Measurements from ENCODE around the gene CSF1.

- TF ChIP-seq CTCF (conservative IDR thresholded peaks at IDR 0.05) = no peak
- no peak for TF ChIP-seq ZFX (IDR thresholded peaks at IDR 0.05)
Measured at GRCh38 chr1:109927356-109927755, 16.7 kb downstream of the CSF1 start.
